IPS-11a (cell line): ENCODE data around the gene CAPNS2.

Source experiments
- H3K4me3 ChIP-seq: one replicate; pipeline ENCODE4 v1.5.1; 2013; ENCODE audit warnings: low read depth, low read length, control low read depth

CAPNS2 gene

DNA sequence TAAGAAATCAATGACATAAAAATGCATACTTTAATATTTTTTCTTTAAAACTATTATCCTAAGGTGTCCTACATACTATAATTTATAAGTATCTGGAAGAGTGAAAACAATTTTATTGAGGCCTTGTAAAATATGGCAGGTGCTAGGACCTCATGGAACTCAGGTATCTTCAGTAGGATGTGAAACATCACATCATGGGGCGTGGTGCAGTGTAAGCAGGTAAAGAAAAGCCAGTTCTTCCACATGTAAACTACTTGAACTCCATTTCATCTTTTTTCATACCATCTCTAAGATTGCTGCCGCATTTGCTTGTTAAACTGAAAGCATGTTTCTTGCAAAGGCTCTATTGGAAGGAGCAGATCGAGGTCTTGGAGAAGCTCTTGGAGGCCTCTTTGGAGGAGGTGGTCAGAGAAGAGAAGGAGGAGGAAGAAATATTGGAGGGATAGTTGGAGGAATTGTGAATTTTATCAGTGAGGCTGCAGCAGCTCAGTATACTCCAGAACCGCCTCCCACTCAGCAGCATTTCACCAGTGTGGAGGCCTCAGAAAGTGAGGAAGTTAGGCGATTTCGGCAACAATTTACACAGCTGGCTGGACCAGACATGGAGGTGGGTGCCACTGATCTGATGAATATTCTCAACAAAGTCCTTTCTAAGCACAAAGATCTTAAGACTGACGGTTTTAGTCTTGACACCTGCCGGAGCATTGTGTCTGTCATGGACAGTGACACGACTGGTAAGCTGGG, at the start of gene CAPNS2:
CAPNS2 (plus strand) TSS at position 253 of the 744 bp plus-strand sequence; CDS start at position 326, 73 bp downstream.
- no peak within 1 kb of the TSS for H3K4me3 ChIP-seq

DNA sequence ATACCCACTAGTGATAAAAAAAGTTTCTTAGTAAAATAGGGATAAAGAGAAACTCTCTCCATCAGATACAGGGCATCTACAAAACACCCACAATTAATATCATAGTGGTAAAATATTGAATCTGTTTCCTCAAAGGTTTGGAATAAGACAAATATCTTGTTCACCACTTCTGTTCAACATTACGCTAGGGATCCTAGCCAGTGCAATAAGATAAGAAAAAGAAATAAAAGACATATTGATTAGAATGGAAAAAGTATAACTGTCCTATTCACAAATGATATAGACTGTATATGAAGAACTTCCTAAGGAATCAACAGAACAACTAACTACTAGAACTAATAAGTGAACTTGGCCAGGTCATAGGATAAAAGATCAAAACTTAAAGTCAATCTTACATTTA, 44.7 kb upstream of the CAPNS2 start:
- H3K4me3 ChIP-seq, result no peak overlapping the region

DNA sequence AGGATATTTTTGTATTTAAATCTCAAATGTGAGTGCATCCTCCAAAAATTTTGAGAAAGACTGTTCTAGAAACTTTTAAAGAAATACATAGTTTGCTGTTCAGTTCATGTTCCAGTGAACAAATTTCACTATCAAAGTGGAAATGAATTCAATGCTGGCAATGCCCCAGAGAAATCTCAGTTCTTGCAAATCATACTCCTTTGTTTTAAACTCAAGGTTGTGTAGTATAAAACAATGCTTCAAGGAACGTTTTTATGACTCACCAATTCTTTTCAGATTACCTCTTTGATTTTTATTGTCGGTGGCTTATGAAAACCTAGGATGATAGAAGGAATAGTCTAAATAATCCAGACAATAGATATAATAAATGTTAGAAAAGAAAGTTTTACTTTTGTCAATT, 40.0 kb upstream of the CAPNS2 start:
- H3K4me3 ChIP-seq, result no peak overlapping the region

DNA sequence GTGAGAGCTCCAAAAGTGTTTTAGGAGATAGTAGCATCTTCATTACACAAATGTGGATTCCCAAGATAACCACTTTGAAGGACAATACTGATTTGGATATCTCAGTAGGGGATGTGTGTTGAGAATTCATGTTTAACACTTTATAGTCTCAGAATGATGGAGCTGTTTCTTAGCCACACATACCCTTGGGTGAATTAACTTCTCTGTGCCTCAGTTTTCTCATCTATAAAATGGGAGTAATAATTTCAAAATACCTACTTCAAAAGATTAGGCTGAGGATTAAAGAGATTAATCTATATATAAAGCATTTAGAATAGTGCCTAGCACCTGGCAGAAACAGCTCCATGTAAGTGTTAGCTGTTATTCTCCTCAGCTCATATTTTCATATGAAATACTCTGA, 38.6 kb upstream of the CAPNS2 start:
- no peak overlapping the region for H3K4me3 ChIP-seq

DNA sequence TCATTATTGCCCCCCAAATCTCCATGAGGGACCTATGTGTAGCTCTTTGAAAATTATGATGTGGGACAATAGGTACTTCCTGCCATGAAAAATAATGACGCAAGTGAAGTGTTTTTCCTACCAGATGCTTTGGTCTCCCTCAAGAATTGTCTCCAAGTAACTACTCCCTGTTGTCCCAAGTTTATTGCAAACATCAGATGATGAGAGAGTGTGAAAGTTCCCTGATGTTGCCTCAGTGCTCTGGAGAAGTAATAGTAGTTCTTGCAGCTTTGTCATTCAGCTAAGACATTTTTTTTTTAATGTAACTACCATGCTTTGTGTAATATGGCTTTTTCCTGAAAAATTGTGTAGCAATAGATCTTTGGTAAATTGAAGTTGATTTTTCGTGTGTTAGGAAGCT, 37.5 kb upstream of the CAPNS2 start:
- no peak overlapping the region for H3K4me3 ChIP-seq

DNA sequence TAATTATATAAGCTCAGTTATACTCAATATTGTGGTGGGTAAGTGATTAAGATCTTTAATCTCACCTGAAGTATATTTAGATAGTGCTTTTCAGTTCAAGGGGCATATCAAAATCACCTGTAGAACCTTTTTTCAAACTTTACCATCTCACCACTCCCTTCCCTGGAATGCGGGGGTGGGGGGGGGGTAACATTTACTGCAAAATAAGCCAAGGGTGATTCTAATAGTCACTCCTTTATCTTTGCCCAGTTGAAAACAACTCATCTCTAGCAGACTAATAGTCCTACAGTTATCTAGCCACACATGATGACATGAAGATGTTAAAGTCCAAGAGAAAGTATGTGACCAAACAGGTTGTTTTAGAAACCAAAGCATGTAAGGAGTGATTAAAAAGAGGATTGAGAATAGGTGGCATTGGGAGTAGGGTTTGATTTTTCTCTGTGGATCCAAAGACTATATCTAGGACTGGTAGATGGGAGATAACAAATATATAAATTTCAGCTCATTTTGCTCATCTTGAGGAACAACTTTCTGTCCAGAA, 36.1 kb upstream of the CAPNS2 start:
- H3K4me3 ChIP-seq, result no peak overlapping the region

DNA sequence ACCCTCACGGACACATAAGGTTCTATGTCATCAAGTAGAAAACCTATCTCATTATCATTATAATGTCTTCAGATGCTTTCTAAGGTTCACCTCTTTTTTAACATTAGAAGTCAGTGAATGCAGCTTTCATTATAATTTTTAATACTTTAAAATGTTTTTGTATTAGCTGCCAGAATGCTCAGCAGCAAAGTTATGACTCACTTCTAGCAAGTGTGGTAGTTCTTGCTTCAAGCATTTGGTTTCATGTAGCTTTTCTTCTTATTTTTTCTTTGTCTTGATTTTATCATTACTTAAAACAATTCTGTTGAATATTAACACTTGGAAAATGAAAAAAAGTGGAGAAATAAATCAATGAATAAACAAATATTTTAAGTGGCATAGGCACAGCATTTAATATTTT, 34.3 kb upstream of the CAPNS2 start:
- no peak overlapping the region for H3K4me3 ChIP-seq

DNA sequence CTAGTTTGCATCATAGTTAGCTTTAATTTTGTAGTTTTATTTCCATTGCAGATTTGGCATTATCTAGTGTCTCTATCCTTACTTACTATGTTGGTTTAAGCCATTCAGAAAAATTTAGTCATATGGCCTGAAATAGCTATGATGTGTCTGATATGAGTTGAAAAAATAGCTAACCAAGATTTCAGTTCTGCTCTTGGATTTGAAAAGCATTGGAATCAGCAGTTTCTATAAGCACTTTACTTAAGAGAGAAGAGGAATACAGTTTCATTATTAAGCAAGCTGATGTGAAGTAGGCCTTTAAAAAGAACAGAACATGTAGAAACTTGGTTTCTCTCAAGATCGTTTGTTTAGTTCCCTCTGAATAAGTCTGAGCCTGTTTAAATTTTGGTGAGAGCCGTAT, 31.7 kb upstream of the CAPNS2 start:
- no peak overlapping the region for H3K4me3 ChIP-seq

DNA sequence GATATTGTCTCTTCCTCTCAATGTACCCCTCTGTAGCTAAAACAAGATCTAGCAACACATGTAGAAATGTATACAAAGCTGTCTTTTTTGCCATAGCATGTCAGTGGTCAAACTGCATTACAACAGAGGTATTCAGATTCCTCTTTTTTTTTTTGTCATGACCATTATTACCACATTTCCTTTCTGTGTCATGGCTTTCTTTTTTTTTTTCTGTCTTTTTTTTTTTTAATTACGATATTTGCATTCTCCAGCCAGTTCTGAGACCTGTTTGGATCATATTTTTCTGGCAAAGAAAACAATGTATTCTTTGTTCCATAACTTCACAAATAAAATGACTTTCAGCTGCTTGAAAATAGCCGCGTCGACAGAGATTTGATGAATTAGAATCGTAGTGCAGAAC, 27.4 kb upstream of the CAPNS2 start:
- no peak overlapping the region for H3K4me3 ChIP-seq

DNA sequence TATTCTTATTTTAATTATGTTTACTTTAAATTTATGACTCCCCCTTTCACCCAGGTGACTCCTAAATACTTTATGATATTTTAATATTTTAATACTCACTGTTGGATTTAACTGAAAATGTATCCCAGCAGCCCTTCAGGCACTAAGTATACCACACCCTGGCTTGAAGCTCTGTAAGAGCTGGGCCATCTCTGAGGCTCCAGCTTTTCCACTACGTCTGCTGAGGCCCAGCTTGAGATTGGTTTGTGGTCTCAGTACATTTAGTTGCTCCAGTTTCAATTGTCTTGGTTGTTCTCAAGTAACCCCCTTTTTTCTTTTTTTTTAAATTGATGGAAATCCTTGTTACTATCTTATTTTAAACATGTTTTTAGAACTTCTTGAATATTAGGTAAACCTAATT, 27.0 kb upstream of the CAPNS2 start:
- no peak overlapping the region for H3K4me3 ChIP-seq

DNA sequence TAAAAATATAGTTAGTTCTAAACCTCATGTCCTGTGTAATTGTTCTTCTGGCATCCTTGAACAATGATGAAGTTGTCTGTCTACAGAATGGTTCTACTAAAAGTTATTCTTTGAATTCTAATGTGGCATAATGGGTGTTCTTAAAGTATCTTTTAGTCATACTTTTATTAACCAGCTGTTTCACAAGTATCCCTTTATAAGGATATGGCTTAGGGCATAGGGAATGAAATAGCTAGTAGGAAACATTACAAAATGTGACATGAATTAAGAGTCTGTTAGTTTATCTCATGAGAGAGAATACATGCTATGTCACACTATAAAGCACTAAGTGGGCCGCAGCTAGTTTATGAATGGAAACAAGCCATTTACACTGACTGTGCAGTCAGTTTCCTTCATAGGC, 26.3 kb upstream of the CAPNS2 start:
- no peak overlapping the region for H3K4me3 ChIP-seq

DNA sequence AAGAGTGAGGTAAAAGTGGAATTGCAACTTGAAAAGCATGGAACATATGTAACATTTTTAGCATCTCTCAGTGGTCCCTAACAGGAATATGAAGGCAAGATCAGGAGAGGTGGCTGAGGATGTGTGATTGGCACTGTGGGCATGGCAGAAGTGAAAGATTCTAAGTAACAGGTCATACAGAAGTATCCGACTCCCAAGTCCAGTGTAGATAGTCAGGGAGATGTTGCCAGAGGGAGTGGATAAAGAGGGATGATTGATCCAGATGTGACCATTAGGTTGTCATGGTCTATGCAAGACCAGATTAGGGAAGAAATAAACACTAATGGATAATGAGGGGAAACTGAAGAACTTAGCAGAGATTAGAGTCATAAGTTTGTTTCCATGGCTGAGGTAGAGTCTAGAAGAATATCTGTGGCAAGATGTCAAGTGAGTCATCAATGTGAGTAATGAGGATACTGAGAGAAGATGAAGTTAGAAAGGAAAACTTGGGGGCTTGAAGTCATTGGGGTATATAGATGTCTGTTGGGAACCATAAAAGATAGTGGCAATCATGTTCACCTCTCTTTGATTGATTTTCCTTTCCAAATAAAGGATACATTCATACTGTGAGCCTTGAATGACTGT, 23.9 kb upstream of the CAPNS2 start:
- no peak overlapping the region for H3K4me3 ChIP-seq

DNA sequence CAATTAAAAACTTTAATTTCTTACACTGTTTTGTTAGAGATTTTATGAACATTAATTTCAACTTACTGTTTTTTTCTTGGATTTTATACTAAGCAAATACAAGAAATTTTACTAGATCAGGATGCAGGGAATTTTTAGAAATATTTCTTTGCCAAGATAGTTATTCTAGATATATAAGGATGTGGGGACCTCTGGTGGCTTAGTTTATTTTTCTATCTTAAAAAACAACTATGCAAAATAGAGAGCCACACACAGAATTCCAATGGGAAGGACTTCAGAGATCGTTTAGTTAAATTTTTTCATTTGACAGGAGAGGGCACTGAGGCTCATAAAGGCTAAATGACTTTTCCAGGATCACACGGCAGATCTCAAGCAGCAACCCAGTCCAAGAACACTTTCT, 23.0 kb upstream of the CAPNS2 start:
- H3K4me3 ChIP-seq, result no peak overlapping the region

DNA sequence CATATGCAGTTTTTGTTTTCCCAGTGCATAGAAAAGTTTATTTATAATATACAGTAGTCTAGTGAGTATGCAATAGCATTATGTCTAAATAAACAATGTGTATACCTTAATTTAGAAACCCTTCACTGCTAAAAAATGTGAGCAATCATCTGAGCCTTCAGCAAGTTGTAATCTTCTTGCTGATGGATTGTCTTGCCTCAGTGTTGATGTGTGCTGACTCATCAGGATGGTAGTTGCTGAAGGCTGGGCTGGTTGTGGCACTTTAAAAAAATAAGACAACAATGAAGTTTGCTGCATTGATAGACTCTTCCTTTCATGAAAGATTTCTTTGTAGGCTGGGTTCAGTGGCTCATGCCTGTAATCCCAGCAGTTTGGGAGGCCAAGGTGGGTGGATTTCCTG, 13.9 kb upstream of the CAPNS2 start:
- H3K4me3 ChIP-seq, result no peak overlapping the region

DNA sequence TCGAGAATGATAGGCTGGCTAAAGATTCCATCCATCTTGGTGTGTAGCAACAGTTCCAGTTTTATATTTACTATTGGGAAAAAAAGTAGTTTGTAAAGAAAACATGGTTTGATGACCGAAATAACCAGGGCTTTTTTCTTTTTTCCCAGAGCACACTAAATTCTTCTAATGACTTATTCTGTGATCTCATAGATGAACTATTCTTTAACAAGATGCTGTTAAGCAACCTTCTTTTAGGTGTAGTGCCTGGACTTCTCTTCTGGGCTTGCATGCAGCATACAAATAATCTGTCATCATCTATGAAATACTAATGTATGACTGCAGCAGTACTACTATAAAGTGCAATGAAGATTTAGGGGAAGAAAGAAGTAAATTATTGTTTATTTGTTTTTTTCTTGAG, 11.0 kb upstream of the CAPNS2 start:
- H3K4me3 ChIP-seq, result no peak overlapping the region

DNA sequence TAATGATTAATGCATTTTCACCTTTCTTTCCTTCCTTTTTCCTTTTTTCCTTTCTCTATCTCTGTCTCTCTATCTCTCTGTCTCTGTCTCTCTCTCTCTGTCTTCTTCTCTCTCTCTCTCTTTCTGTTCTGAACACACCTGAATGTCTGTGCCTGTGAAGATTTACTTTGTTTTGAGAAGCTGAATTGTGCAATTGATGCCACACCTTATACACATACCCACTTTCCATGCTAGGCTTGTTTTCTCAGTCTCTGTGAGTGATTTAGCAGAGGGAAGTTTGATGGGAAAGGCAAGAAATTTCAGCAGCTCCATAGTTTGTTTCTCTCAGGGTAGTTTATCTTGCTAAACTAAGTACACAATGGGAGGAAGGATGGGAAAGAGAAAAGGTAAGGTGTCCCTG, 9.3 kb upstream of the CAPNS2 start:
- H3K4me3 ChIP-seq, result no peak overlapping the region

DNA sequence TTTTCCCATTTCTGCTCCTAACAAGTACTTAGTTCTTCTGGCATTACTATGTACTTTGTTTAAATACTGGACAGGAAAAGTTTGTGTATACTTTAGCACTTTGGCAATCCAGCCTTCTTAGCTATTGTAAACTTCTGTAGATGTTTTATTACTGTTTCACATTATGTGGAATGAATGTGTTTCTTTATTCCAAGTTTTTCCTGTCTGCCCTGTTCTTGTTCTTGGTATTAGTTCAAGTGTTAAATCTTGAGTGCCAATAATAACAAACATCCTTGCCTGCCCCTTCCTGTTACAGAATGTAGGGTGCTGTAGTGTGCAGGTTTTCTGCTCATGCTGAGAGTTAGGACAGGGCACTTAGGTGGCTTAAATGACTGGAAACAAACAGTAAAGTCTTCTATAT, 7.3 kb upstream of the CAPNS2 start:
- no peak overlapping the region for H3K4me3 ChIP-seq

DNA sequence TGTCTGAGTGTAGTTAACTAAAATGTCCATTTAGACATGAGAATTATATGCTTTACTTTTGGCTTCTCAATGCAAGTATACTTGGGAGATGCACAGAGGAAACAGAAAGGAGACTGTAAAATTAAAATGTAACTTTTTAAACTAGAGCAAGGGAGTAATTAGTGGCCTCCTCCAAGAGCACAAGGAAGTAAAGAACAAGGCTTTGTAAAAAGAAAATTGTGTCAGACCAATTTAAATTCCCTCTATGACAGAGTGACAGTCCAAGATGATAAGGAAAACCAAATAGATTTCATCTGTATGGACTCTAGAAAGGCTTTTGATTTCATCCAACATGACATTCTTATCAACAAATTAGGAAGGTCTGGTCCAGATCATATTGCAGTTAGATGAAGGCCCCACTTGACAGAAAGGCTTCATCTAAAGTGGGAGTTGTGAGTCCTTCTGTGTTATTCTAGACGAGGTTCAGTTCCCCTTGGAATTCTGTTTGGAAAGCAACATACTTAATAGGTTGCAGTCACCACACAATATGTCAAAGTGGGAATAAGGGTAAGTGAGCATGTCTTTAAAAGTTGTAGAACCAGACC, 6.5 kb upstream of the CAPNS2 start:
- no peak overlapping the region for H3K4me3 ChIP-seq

DNA sequence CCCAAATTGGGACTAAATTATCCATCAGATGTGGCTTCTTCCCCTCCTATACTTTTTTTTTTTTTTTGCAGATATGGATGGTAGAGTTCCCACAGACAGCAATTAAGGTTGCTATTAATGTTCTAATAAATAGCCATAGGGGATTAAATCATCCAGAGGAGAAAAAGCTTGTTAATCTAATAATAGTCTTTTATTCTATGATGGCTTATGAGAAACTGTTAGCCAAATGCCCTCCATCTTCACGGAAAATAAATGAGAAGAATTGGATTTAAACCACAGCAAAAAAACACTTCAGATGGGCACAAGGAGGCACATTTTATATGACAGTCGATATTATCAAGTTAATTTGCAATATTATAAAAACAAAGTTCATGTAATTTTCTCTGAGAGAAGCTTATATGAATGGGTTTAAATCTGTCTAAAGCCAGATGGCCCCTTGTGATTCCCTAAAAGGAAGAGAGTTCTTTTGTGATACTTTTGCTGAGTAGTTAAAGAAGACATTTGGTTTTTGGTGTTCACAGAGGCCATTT, 5.1 kb upstream of the CAPNS2 start:
- H3K4me3 ChIP-seq, result no peak overlapping the region

DNA sequence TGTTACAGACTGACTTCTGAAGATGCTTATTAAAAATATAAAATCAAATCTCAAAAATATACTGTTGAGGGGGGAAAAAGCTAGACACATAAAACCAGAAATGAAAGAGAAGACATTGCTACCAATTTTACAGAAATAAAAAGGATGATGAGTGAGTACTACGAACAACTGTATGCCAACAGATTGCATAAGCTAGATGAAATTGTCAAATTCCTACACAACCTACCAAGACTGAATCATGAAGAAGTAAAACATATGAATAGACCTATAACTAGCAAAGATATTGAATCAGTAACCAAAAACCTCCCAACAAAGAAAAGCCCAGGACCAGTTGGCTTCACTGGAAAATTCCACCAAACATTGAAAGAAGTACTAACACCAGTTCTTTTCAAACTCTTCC, 3.5 kb upstream of the CAPNS2 start:
- no peak overlapping the region for H3K4me3 ChIP-seq

DNA sequence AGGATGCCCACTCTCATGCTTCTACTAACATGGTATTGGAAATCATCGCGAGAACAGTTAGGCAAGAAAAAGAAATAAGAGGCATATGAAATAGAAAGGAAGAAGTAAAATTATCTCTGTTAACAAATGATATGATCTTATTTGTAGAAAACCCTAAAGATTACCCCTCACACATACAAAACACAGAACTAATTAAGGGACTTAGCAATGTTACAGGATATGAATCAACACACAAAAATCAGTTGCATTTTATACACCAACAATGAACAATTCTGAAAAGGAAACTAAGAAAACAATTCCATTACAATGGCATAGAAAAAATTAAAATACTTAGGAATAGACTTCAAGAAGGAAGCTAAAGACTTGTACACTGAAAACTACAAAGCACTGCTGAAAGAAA, 2.7 kb upstream of the CAPNS2 start:
- H3K4me3 ChIP-seq, result no peak overlapping the region

DNA sequence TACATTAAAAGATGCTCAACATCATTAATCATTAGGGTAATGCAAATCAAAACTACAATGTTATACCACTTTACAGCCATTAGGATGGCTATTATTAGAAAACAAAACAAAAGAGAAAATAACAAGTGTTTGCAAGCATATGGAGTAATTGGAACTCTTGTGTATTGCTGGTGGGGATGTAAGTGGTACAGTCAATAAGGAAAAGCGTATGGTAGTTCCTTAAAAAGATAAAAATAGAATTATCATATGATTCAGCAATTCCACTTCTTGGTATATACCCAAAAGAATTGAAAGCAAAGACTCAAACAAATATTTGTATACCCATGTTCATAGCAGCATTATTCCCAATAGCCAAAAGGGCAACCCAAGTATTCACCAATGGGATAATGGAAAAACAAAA, 1.4 kb upstream of the CAPNS2 start:
- no peak overlapping the region for H3K4me3 ChIP-seq
